ENCODE measurements around the gene PROC.

The PROC gene

DNA sequence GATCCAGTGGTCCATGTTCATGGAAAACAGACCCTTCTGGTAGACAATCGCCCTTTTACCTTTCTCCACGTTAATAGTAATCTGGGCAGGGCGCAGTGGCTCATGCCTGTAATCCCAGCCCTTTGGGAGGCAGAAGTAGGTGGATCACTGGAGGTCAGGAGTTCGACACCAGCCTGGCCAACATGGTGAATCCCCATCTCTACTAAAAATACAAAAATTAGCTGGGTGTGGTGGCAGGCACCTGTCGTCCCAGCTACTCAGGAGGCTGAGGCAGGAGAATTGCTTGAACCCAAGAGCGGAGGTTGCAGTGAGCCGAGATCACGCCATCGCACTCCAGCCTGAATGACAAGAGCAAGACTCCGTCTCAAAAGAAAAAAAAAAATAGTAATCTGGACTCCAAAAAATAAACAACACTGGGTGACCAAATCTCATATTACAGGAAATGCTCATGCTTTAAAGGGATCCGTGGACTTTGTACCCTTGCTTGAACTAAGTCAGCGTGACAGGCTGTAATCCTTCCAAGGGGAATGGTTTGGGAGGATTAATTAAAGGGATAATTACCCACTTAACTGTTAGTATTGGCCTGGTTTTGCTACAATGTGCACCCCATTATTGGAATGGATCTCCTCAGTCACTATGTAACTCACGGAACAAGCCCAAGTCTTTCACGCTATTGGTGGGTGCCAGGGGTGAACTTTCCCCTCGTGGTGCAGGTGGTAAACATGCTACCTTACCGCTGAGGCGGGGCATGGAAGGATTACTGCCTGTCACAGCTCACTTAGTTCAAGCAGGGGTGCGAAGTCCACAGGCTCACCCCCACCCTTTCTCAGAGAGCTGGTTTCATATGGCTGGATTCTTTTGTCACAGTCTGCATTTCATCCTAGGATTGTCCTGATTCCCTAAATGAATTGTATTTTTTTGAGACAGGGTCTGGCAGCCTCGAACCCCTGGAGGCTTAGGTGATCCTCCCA lies 36.7 kb downstream of the PROC start:
- DNase-seq = no peak

DNA sequence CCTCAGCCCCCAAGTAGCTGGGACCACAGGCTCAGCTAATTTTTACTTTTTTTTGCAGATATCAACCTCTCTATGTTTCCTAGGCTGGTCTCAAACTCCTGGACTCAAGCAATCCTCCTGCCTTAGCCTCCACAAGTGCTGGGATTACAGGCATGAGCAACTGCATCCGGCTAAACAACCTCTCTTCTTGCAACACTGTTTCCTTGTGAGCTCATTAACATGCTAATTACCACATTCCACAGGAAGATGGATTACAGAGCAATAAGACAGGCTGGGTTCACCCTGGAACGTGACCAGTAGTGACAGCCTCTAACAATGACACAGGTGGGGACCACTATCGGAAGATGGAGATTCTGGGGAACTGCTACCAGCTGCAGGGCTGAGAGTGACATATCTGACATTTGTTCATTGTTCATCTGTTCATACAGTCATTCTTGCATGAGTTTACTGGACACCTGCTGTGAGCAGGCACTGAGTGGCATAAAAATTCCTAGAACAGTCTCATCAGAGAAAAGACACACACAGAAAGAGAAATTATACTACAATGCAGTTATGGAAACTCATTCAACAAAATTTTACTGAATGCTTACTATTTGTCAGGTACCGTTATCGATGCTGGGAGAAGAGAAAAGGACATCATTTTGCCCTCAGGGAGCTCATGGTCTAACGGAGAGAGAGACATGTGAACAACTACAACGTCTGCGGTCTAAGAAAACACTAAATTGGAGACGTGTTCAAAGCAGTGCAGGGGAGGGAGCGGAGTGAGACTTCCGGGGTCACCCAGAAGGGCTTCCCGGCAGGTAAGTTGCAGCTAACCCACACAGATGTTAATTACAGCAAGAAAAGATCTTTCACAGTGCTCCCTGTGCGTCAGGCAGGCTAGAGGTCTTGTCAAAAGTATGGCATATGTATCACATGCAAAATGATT lies 37.6 kb downstream of the PROC start:
- DNase-seq = no peak

DNA sequence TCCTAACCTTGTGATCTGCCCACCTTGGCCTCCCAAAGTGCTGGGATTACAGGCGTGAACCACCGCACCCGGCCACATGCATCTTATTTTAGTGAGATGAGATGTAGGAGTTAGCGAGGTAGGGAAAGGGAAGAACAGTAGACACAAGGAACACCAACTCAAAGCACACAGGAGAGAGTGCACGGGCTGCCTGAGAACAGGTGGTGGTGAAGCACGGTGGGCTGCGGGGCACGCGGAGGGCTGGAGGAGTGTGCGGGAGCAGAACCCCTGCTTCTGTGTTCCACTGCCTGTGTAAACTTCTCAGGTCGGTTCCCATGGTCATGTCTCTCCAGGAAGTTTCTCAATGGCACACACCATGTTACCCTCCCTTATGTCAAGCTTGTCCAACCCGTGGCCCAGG lies 38.7 kb downstream of the PROC start:
- no peak for DNase-seq

DNA sequence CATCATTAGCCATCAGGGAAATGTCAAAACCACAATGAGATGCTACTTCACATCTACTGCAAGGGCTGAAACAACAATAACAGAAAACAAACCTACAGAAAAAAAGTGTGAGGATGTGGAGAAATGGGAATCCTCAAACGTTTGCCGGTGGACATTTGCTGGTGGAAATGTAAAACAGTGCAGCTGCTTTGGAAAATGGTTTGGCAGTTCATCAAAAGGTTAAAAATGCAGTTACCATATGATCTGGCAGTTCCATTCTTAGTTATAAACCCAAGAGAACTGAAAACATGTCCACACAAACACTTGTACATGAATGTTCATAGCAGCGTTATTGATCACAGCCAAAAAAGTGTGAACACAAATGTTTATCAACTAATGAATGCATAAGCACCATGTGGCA lies 44.2 kb downstream of the PROC start:
- no peak for DNase-seq

DNA sequence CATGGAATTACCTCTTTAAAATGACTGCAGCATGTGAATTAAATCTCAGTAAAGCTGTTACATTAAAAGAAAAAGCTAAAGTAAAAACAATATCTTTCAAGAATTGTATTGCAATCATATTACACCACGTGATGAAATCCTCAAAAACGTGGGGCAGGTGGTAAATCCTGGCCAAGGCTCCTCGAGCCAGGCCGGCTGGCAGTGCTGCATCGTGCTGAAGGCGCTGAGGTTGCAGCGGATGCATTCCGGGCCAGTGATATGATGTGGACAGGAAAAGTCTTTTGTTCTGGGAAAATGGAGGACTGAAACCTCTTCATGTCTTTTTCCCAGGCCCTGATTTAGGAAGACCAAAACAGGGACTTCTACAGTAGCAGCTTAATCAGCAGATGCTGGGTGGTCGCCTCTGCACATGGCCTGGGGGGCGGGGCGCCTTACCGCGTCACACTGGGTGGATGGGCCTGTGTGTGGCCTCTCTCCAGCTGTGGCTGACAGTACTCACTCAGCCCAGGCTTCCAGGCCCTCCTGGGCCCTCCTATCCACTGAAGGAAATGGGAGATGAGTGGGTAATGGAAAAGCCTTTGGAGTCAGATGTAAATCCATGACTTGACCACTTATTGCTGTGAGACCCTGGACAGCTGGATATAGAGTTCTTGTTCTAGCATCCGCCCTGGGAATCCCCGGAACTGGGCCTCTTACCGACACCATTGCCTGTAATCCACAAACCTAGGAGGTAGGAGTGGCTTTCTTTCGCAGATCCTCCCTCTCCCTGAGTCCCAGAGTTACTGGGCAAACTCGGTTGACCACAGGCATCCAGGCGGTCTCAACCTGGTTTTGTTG lies 45.1 kb downstream of the PROC start:
- DNase-seq = no peak

DNA sequence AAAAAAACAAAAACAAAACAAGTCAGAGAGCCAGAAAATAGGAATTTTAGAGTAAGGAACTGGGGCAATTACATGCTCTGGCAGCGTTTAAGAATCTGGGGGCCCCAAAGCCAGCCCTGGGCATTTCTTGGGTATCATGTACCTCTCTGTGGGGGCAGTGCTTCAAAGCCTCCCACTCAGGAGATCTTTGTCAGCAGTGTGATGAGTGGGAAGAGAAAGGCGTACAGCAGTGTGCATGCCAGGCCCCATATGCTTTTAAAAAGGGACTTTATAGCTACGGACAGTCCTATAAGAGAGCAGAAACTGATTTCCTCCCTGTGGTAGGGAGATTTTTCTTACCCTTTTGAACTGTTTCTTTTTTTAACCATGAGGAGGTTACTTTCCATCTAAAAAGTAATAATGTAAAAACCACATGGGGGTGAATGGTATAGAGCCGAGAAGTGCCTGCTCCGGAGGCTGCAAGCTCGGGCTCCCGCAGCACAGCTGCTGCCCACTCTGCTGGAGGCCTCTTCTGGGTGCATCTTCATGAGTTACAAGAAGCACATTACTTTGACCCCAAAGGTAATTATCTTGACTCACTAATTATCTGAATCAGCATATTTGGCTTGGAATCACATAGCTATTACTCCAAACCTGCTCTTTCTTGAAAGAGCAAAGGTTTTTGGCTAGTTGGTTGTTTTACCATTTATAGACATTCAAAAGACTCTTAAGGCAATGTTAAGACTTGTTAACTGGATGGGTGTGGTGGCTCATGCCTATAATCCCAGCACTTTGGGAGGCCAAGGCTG lies 46.4 kb downstream of the PROC start:
- no peak for DNase-seq

DNA sequence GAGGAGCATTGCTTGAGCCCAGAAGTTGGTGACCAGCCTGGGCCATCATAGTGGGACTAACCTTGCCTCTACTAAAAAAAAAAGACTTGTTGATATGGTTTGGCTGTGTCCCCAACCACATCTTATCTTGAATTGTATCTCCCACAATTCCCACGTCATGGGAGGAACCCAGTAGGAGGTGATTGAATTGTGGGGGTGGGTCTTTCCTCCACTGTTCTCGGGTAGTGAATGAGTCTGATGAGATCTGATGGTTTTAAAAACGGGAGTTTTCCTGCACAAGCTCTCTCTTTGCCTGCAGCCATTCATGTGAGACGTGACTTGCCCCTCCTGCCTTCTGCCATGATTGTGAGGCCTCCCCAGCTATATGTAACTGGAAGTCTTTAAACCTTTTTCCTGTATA lies 47.0 kb downstream of the PROC start:
- no peak for DNase-seq

DNA sequence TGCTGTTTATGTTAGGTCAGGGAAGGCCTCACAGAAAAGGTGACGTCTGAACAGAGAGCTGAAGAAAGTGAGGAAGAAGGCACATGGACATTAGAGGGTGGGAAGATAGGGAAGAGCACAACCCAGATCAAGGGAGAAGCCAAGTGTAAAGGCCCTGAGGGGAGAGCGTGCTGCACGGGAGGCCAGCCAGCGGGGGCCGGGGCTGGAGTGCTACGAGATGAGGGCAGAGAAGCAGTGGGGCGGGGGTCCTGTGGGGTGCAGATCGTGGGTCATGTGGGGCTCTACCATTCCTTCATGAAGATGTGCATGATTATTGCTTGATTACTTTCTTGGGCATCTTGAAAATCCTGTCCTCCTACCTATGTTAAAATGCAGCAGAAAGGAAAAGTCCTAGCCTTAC lies 50.8 kb downstream of the PROC start:
- DNase-seq = no peak

DNA sequence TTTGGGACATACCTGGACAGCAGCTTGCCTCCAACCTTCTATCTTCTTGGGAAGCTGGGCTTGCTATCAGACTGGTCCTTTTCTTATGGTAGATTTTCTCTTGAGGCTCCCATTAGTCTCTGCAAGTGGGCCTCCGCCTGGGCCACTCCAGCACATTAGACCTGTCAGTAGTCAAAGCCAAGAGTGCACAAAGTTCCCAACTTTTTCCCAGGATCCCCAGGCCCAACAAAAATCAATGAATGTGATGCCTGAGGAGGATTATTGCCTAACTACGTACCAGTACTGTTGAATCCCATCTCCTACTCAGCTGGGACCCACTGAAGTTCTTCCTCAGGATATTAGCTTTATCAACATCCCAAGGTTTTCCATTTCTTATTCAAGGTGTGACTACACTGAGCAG lies 51.7 kb downstream of the PROC start:
- no peak for DNase-seq

DNA sequence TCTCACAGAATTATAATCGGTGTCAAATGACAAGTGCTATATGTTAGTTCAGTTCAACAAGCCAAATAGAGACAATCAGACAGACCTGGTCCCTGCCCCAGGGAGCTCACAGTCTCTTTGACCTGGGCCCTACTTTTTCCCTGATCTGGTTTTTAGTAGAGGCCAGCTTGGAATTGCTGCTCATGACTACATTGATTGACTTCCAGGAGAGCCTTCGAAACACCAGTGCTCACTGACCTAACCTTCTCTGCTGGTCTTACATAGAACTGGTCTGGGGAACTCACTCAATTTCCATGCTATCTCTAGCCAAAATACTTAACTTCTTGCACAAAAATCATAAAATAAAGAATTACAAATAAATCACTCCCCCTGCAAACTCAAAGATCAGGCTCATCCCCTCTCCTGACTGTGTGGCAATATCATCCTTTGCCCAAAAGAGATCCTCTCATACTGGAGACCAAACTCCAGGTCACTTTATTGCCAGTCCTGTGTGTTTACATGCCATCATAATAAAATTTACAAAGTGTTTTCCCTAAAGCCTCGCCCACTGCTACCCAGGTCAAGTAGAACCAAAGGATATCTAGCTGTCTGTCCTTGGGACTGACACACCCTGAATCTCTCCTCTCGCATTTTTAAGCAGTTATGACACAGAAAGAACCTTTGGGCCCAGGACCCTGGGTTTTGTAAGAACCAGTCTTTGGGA lies 53.2 kb downstream of the PROC start:
- DNase-seq = no peak

DNA sequence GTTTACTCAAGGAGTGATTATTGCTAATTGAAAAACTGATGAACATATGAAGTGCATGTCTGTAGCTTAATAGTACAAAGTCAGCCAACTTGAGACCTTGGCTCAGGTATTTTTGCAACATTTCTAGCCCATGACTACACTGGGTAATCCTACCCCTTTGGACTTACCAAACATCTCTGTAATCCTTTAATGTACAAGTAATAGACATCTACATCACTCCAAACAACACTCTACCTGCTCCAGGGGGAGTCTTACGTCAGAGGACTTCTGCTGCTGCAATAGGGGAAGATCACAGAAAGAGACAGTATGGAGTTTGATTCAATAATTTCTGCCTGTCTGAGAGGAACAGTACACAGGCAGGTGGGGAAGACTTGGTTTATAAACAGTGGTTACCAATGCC lies 54.0 kb downstream of the PROC start:
- no peak for DNase-seq

DNA sequence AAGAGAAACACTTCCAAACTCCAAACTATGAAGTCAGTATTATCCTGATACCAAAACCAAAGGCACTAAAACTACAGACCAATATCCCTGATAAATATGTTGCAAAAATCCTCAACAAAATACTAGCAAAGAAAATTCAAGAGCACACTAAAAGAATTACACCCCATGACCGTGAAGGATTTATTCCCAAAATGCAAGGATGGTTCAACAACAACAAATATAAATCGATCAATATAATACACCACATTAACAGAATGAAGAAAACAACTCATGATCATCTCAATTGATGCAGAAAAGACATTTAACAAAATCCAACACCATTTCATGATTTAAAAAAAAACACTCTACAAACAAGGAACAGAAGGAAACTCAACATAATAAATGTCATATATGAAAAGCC lies 57.6 kb downstream of the PROC start:
- DNase-seq = no peak
